Heart left ventricle (tissue), 16 donors: Measurements from ENCODE around the gene GABPB2. TPM values are rescaled to one million over a fixed set of nuclear protein-coding genes. Genes with fewer than 3 reads are reported as not detected.

Experiments
- ATAC-seq, 4 donors: fragments of 200-7000 bp; cut with Tn5 transposase; one replicate each; pipeline ENCODE4 v1.9.1; 2020 to 2022; ENCODE audit warnings: moderate library complexity in 4 of 4, mild to moderate bottlenecking in 3 of 4, moderate number of reproducible peaks in 1 of 4
- DNase-seq, 5 donors: peaks; one replicate each; pipeline ENCODE4 v3.0.0-alpha.2; 2020
- H3K27ac ChIP-seq, 12 donors: fragments of 200-600 bp; sonication (generic) in 4 of 12; one replicate each; pipeline versions ENCODE4 v1.5.0 to v1.8.0; 2016 to 2022; ENCODE audit warnings: mild to moderate bottlenecking in 2 of 12
- H3K27me3 ChIP-seq, 9 donors: fragments of 200-600 bp; sonication (generic) in 2 of 9; one replicate each; pipeline versions ENCODE4 v1.5.1 to v1.8.0; 2016 to 2022; ENCODE audit warnings: mild to moderate bottlenecking in 3 of 9
- H3K36me3 ChIP-seq, 9 donors: fragments of 200-600 bp; sonication (generic) in 2 of 9; one replicate each; pipeline versions ENCODE4 v1.5.0 to v1.8.0; 2018 to 2022; ENCODE audit warnings: mild to moderate bottlenecking in 2 of 9
- H3K4me1 ChIP-seq, 12 donors: fragments of 200-600 bp; sonication (generic) in 4 of 12; one replicate each; pipeline versions ENCODE4 v1.5.0 to v1.8.0; 2016 to 2022; ENCODE audit warnings: mild to moderate bottlenecking in 3 of 12
- H3K4me3 ChIP-seq, 12 donors: fragments of 200-600 bp; sonication (generic) in 4 of 12; one replicate each; pipeline versions ENCODE4 v1.5.0 to v1.8.0; 2017 to 2022; ENCODE audit warnings: mild to moderate bottlenecking in 9 of 12, moderate library complexity in 4 of 12
- H3K9me3 ChIP-seq, 12 donors: fragments of 200-600 bp; sonication (generic) in 4 of 12; one replicate each; pipeline versions ENCODE4 v1.5.0 to v1.8.0; 2016 to 2022; ENCODE audit warnings: mild to moderate bottlenecking in 1 of 12
- POLR2A ChIP-seq, 2 donors: fragments of 450-650 bp; IDR thresholded peaks; one replicate each; pipeline ENCODE4 v1.6.1; 2017; ENCODE audit warnings: antibody characterized with exemption in 2 of 2, mild to moderate bottlenecking in 2 of 2, moderate library complexity in 2 of 2
- WGBS, 4 donors: extraction: QIAGEN DNeasy Blood & Tissue Kit in 2 of 4; methylation state at CpG; one replicate each; pipeline versions ENCODE4 v1.1.5 to v1.1.7; 2013 to 2018; 5-methylcytosine and 5-hydroxymethylcytosine counted together
- intact Hi-C, 10 donors: fragments of 100-400 bp; cut with DNase I; formaldehyde crosslinking; loops; one replicate each; pipeline versions ENCODE4 v1.11.1 to v1.14.2; 2022
- polyA plus RNA-seq, 2 donors: library from polyadenylated mRNA; stranded (reverse); fragments of 200-250 nt; gene quantifications; one replicate each; pipeline ENCODE4 v1.2.3, GENCODE V29; 2013
- total RNA-seq, 9 donors: library from RNA; depleted of rRNA in 2 of 9; stranded (reverse); fragments of >200 nt in 2 of 9; fragmentation: NEBNext Ultra II Directional in 3 of 9; extraction: Animal tissue kit (Norgen Biotek cat#: 25700) in 3 of 9; gene quantifications; one replicate each; pipeline versions ENCODE4 v1.1.0 to v1.2.4, GENCODE V29; 2016 to 2023
- TF ChIP-seq, protein P1 (sequence below), 12 donors: fragments of 200-600 bp; sonication (generic) in 4 of 12; IDR thresholded peaks; one replicate each; pipeline versions ENCODE4 v1.5.0 to v1.8.0; 2018 to 2022; ENCODE audit warnings: antibody characterized with exemption in 12 of 12, mild to moderate bottlenecking in 5 of 12
- donor health status: ischemic (EF 13 %, LVEDD 7.1; RV severe dilation, severe dysfunction).
- donor health status: healthy with polysubstance abuse.
- donor health status: DM: no; HTN: yes; CAD: no.
- donor health status: DM: no; HTN: no; CAD: no.
- donor health status: ischemic (EF 25% LVEDD 6.9; RV normal size, moderate dysfunction).
- donor health status: ischemic (EF 25% LVEDD 5.7; RV mildly dilated, moderate dysfunction).
- donor health status: healthy.
- donor health status: DM: yes; HTN: yes; CAD: no.
- donor health status: ischemic (EF 35%, LVEDD 5.7; RV mildly dilated, moderate dysfunction).
- donor health status: nonischemic (EF 11% LVEDD 7.7; RV severe dilation, severe dysfunction).
- donor health status: DM: yes; HTN: yes; CAD: no.
- donor health status: PGD.
- donor health status: ischemic (EF 29% LVEDD 5.4; RV normal size, mild dysfunction).
- donor health status: nonischemic (EF 23%, LVEDD 6.1; RV moderate dilation, normal function).

GABPB2 gene
- total and polyA plus RNA-seq, 11 donors: 4.6 to 15.2 (median 11.6) TPM

DNA sequence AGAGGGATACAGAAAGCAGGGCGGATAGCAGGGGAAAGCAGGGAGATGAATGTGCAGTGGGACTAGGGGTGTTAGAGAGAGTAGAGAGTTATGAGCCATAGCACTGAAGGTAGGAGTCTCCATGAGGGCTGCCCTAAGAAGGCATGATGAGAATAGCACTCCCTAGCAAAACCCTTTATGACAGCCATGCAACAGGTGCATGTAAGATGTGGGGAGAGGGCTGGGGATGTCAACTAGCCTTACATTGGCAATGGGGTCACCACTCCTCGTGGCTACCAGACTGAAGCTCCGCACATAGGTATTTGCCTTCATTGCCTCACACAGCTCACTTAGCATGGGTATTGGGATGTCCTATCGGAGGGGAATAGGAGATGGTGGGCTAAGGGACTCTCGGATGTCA lies 100.6 kb downstream of the GABPB2 start:
- no peaks in the 10 kb centered on the region for H3K27me3 ChIP-seq
- peaks cover 0 to 23% (median 11%) of the 10 kb centered on the region in 12 donors for H3K4me1 ChIP-seq
- intact Hi-C loops: no loop called here
- TF ChIP-seq POLR2A (IDR thresholded peaks at IDR 0.05): no peak
- TF ChIP-seq, protein P1, sequence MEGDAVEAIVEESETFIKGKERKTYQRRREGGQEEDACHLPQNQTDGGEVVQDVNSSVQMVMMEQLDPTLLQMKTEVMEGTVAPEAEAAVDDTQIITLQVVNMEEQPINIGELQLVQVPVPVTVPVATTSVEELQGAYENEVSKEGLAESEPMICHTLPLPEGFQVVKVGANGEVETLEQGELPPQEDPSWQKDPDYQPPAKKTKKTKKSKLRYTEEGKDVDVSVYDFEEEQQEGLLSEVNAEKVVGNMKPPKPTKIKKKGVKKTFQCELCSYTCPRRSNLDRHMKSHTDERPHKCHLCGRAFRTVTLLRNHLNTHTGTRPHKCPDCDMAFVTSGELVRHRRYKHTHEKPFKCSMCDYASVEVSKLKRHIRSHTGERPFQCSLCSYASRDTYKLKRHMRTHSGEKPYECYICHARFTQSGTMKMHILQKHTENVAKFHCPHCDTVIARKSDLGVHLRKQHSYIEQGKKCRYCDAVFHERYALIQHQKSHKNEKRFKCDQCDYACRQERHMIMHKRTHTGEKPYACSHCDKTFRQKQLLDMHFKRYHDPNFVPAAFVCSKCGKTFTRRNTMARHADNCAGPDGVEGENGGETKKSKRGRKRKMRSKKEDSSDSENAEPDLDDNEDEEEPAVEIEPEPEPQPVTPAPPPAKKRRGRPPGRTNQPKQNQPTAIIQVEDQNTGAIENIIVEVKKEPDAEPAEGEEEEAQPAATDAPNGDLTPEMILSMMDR (IDR thresholded peaks at IDR 0.05): no peak
- H3K4me3 ChIP-seq: no peak overlapping the region
- ATAC-seq (no peak), DNase-seq (no peak)
- H3K36me3 ChIP-seq: peaks cover 0 to 89% (median 56%) of the 10 kb centered on the region in 9 donors
- H3K27ac ChIP-seq: no peak overlapping the region
- 89 to 94% (median 93%) methylated on average over 5 of the region's 5 CpGs for WGBS, 4 donors
- no peaks in the 10 kb centered on the region for H3K9me3 ChIP-seq

Other genes starting within 250 kb of the GABPB2 start
- gene ARNT, start 194.2 kb upstream of the GABPB2 start, total RNA-seq: 10 to 100 TPM; 22.2 to 45.0 (median 32.0) TPM
- 10 to 100 TPM; 10.3 to 18.2 TPM for gene ARNT, start 194.2 kb upstream of the GABPB2 start, polyA plus RNA-seq
- not detected for gene CTXND2, start 183.6 kb upstream of the GABPB2 start, total RNA-seq
- gene CTXND2, start 183.6 kb upstream of the GABPB2 start, polyA plus RNA-seq: not detected
- gene SETDB1, start 144.4 kb upstream of the GABPB2 start, total RNA-seq: 10 to 100 TPM; 12.5 to 28.0 (median 17.5) TPM
- gene SETDB1, start 144.4 kb upstream of the GABPB2 start, polyA plus RNA-seq: 10 to 100 TPM; 12.7 to 12.9 TPM
- gene CERS2, start 95.9 kb upstream of the GABPB2 start, total RNA-seq: 100 to 1,000 TPM in 2 of 9 donors, 10 to 100 TPM in 7; 51.7 to 113 (median 76.1) TPM
- 10 to 100 TPM; 72.0 to 94.1 TPM for gene CERS2, start 95.9 kb upstream of the GABPB2 start, polyA plus RNA-seq
- gene ANXA9, start 88.5 kb upstream of the GABPB2 start, total RNA-seq: 1 to 10 TPM in 1 of 9 donors, under 1 TPM in 3, not detected in 5; 0.12 to 2.0 (median 0.35) TPM
- gene ANXA9, start 88.5 kb upstream of the GABPB2 start, polyA plus RNA-seq: under 1 TPM in 1 of 2 donors, not detected in 1; 0.19 TPM
- gene MINDY1, start 63.9 kb upstream of the GABPB2 start, total RNA-seq: 10 to 100 TPM; 37.6 to 98.4 (median 54.2) TPM
- gene MINDY1, start 63.9 kb upstream of the GABPB2 start, polyA plus RNA-seq: 10 to 100 TPM; 18.5 to 20.4 TPM
- gene PRUNE1, start 62.3 kb upstream of the GABPB2 start, total RNA-seq: 10 to 100 TPM; 32.5 to 65.3 (median 42.0) TPM
- gene PRUNE1, start 62.3 kb upstream of the GABPB2 start, polyA plus RNA-seq: 10 to 100 TPM; 15.1 to 22.8 TPM
- gene BNIPL, start 34.2 kb upstream of the GABPB2 start, total RNA-seq: under 1 TPM in 7 of 9 donors, not detected in 2; 0.09 to 0.59 (median 0.38) TPM
- under 1 TPM; 0.07 to 0.65 TPM for gene BNIPL, start 34.2 kb upstream of the GABPB2 start, polyA plus RNA-seq
- 10 to 100 TPM in 3 of 9 donors, 1 to 10 TPM in 6; 7.1 to 14.2 (median 8.0) TPM for gene C1orf56, start 23.0 kb upstream of the GABPB2 start, total RNA-seq
- 1 to 10 TPM; 6.3 to 7.5 TPM for gene C1orf56, start 23.0 kb upstream of the GABPB2 start, polyA plus RNA-seq
- 10 to 100 TPM; 21.7 to 65.9 (median 28.2) TPM for gene CDC42SE1, start 11.1 kb upstream of the GABPB2 start, total RNA-seq
- gene CDC42SE1, start 11.1 kb upstream of the GABPB2 start, polyA plus RNA-seq: 10 to 100 TPM; 20.3 to 37.8 TPM
- gene MLLT11, start 10.4 kb upstream of the GABPB2 start, total RNA-seq: 10 to 100 TPM in 7 of 9 donors, 1 to 10 TPM in 2; 4.8 to 54.1 (median 20.5) TPM
- 10 to 100 TPM in 1 of 2 donors, 1 to 10 TPM in 1; 5.4 to 23.4 TPM for gene MLLT11, start 10.4 kb upstream of the GABPB2 start, polyA plus RNA-seq
- gene SEMA6C, start 75.9 kb downstream of the GABPB2 start, total RNA-seq: 10 to 100 TPM; 36.4 to 97.1 (median 50.8) TPM
- 10 to 100 TPM; 16.4 to 85.0 TPM for gene SEMA6C, start 75.9 kb downstream of the GABPB2 start, polyA plus RNA-seq
- gene TNFAIP8L2, start 85.9 kb downstream of the GABPB2 start, total RNA-seq: 1 to 10 TPM in 6 of 9 donors, under 1 TPM in 3; 0.49 to 7.9 (median 1.3) TPM
- 1 to 10 TPM; 1.6 to 2.0 TPM for gene TNFAIP8L2, start 85.9 kb downstream of the GABPB2 start, polyA plus RNA-seq
- gene LYSMD1, start 95.1 kb downstream of the GABPB2 start, total RNA-seq: 10 to 100 TPM; 10.1 to 26.8 (median 13.0) TPM
- 10 to 100 TPM in 1 of 2 donors, 1 to 10 TPM in 1; 6.8 to 14.7 TPM for gene LYSMD1, start 95.1 kb downstream of the GABPB2 start, polyA plus RNA-seq
- gene SCNM1, start 95.4 kb downstream of the GABPB2 start, total RNA-seq: 10 to 100 TPM; 11.5 to 28.4 (median 17.5) TPM
- 10 to 100 TPM; 33.0 to 44.4 TPM for gene SCNM1, start 95.4 kb downstream of the GABPB2 start, polyA plus RNA-seq
- under 1 TPM in 3 of 9 donors, not detected in 6; 0.37 to 0.61 (median 0.50) TPM for gene TMOD4, start 105.2 kb downstream of the GABPB2 start, total RNA-seq
- not detected for gene TMOD4, start 105.2 kb downstream of the GABPB2 start, polyA plus RNA-seq
- gene VPS72, start 119.4 kb downstream of the GABPB2 start, total RNA-seq: 10 to 100 TPM; 29.6 to 49.1 (median 38.1) TPM
- 10 to 100 TPM; 31.2 to 41.6 TPM for gene VPS72, start 119.4 kb downstream of the GABPB2 start, polyA plus RNA-seq
- 10 to 100 TPM; 28.1 to 48.8 (median 37.0) TPM for gene PIP5K1A, start 127.8 kb downstream of the GABPB2 start, total RNA-seq
- gene PIP5K1A, start 127.8 kb downstream of the GABPB2 start, polyA plus RNA-seq: 10 to 100 TPM; 20.5 to 26.1 TPM
- 100 to 1,000 TPM; 127 to 181 (median 138) TPM for gene PSMD4, start 184.0 kb downstream of the GABPB2 start, total RNA-seq
- 100 to 1,000 TPM; 205 to 231 TPM for gene PSMD4, start 184.0 kb downstream of the GABPB2 start, polyA plus RNA-seq
- 10 to 100 TPM; 10.9 to 30.3 (median 14.3) TPM for gene ZNF687, start 211.5 kb downstream of the GABPB2 start, total RNA-seq
- gene ZNF687, start 211.5 kb downstream of the GABPB2 start, polyA plus RNA-seq: 10 to 100 TPM in 1 of 2 donors, 1 to 10 TPM in 1; 6.9 to 11.1 TPM